Astrocyte of the spinal cord (primary cell): ENCODE data around the gene TBCA.

Experiments used
- DNase-seq: peaks from one replicate; pipeline ENCODE4 v3.0.0; 2011; ENCODE audit warnings: low read depth, low spot score
- H3K4me3 ChIP-seq: 2 replicates; pipeline ENCODE4 v1.5.1; 2011; ENCODE audit warnings: low read depth, mild to moderate bottlenecking, low read length, moderate library complexity
- in situ Hi-C: cut with HindIII; loops from 2 replicates; pipeline ENCODE4 v1.10.0; 2017; ENCODE audit warnings: low sequenced_read_pairs
- TF ChIP-seq, protein P1 (sequence below): IDR thresholded peaks from 2 replicates; pipeline ENCODE4 v1.5.1; 2012; ENCODE audit warnings: low read depth, mild to moderate bottlenecking, low read length, inconsistent platforms

The TBCA gene

DNA sequence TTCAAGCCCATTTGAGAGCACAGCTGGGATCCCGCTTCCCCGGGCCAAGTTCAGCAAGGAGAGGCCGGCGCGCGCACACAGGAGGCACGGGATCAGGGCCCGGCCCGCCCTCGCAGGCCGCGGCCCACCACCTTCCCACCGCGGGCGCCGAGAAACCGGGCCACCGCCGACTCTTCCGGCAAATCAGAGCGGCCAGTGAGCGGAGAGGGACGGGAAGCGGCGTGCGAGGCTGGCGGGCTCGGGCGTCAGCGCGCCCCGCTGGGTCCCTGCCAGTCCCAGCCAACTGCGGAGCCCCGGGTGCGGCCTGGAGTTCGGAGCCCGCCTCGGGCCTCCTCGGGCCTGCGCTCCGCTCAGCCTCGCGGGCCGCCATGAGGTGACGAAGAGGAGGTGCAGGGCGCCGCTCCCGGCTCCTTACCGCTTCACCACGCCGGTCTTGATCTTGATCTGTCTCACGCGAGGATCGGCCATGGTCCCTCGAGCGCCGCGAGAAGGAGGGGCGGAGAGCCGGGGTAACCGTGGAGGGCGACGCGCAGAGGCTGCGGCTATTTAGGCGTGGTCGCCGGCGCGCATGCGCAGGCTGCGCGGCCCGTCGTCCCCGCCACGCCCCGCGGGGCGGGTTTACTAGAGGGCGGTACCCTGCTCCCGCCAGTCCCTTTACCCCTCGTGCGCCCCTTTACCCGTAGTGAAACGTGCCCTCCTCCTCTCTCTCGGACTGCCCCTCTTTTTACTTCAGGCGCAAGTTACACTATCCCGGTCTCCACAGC, at the start of gene TBCA:
TBCA (minus strand) TSS at position 550 of the 764 bp plus-strand sequence; CDS start at position 468, 82 bp downstream.
- TF ChIP-seq, protein P1, sequence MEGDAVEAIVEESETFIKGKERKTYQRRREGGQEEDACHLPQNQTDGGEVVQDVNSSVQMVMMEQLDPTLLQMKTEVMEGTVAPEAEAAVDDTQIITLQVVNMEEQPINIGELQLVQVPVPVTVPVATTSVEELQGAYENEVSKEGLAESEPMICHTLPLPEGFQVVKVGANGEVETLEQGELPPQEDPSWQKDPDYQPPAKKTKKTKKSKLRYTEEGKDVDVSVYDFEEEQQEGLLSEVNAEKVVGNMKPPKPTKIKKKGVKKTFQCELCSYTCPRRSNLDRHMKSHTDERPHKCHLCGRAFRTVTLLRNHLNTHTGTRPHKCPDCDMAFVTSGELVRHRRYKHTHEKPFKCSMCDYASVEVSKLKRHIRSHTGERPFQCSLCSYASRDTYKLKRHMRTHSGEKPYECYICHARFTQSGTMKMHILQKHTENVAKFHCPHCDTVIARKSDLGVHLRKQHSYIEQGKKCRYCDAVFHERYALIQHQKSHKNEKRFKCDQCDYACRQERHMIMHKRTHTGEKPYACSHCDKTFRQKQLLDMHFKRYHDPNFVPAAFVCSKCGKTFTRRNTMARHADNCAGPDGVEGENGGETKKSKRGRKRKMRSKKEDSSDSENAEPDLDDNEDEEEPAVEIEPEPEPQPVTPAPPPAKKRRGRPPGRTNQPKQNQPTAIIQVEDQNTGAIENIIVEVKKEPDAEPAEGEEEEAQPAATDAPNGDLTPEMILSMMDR = no peak
- peak; percentile 93 for DNase-seq
- in situ Hi-C loops = no loop called here
- H3K4me3 ChIP-seq = peak within 1 kb of the TSS; percentile 63

DNA sequence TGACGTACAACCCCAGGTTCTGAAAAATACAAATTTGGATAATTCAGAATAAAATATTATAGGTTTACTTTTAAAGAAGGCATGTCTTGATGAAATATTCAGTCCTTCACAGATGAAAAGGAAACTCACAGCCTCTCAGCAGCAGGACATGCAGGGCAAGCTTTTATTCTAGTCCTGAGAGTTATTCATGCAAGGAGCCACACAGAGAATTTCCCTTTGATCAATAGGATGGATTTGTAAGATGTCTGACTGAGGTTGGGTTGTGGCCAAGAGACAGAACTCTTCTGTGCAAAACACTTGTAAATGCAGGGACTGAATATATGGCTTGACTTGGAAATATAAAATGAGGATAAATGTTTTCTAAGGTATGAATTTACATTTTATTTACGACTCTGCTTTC, 48.8 kb upstream of the TBCA start:
- in situ Hi-C loops = no loop called here
- TF ChIP-seq, protein P1 = no peak
- DNase-seq = no peak
- H3K4me3 ChIP-seq = no peak overlapping the region

DNA sequence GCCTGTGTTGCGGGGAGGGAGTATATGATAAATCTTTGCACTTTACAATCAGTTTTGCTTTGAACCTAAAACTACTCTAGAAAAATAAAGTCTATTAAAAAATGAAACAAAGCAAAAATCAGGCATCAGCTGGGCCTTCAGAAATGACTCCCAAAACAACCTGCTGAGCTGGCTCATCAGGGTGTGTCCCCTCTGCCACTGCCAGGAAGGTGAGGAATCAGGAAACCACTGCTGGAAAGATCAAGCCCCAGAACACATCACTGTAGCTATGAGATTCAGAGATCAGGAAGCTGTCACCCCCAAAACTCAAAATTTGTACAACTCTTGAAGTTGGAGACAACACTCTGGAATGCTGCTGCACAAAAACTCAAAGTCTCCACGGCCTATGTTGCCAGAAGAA, 40.5 kb upstream of the TBCA start:
- DNase-seq = no peak
- no peak overlapping the region for H3K4me3 ChIP-seq
- in situ Hi-C loops = no loop called here
- TF ChIP-seq, protein P1 = no peak

- no peak overlapping the region for H3K4me3 ChIP-seq
- in situ Hi-C loops = no loop called here
- no peak for DNase-seq
- TF ChIP-seq, protein P1 = no peak
Observed at GRCh38 chr5:77812926-77813589, 36.9 kb upstream of the TBCA start.

GRCh38 chr5:77806213-77806843, 30.2 kb upstream of the TBCA start:
- no peak overlapping the region for H3K4me3 ChIP-seq
- TF ChIP-seq, protein P1 = no peak
- peak; percentile 5 for DNase-seq
- in situ Hi-C loops = no loop called here

DNA sequence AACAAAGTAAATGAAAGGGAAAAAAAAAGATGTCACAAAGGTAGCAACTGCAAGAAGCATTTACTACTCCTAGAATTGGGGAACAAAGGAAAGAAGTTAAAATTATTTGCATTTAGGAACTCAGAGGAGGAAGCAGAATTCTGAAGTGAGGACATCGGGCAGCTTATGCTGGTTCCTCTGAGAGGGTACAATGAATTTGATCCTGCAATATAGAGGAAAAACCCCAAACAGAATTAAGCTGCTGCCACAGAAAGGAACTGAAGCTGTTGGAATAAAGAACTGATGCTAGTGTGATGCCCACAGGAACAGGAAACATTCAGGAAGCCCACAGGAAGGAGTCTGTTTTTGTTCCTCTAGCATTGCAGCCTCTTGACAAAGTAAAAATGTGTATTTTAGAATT, 22.3 kb upstream of the TBCA start:
- no peak for DNase-seq
- TF ChIP-seq, protein P1 = no peak

More for the DNA sequence above, 22.3 kb upstream of the TBCA start:
- in situ Hi-C loops = no loop called here
- no peak overlapping the region for H3K4me3 ChIP-seq
